NCI-H69 (cell line): Measurements from ENCODE around the gene TMEM183A.

Source experiments
- DNase-seq: peaks from one replicate; lab custom pipeline; 2025; lab: John Stamatoyannopoulos, UW

Gene TMEM183A

DNA sequence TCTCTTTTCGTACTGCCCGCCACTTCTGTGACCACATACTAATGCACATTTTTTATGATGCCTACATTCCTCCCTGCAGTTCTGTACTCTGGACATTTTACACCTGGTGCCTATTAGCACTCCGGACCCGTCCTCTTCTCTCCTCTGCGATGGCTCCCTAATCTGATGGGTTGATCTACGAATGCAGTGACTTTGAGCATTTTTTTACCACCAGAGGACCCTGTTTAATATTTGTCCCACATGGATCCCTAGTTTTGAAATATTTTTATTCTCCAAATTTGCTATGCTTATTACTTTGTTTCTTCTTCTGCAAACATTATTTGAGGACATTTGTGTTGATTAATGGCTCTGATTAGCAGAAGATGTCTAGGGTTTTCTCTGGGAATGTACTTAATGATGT lies 24.3 kb downstream of the TMEM183A start:
- DNase-seq: peak; percentile 19

DNA sequence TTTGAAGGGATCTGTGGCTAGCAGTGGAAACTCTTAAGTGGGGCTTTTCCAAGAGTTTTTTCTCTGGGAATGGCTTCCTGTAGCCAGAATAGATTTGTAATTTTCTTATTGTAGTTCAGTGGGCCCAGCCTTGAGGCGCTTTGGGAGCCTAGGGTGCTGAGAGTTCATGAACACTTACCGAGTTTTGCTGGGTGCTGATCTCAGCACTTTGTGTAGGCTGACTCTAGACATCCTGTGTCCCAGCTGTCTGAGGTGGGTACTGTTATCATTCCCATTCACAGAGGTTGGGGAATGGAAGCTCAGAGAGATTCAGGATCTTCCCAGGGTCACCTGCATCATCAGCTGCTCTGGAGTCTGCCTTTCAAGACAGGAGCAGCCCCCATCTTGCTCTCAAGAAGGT lies 26.1 kb downstream of the TMEM183A start:
- DNase-seq: no peak

DNA sequence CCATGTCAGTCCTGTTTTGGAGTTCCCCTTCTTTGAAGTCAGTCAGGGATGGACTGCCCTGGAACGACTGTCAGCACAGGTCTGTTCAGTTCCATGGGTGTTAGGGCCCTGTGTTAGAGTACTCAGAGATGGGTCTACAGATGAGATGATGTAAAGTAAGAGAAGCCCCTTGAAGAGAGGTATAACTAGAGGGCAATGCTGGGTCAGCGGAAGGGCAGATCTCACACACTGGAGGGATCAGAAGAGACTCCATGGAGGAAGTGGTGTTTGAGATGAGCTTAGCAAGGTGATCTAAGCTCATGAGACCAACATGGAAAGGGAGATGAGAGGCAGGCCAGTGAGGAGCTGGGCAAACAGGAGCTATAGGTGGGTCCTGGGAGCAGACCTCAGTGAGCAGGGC lies 26.7 kb downstream of the TMEM183A start:
- DNase-seq: no peak

- no peak for DNase-seq
Measured at GRCh38 chr1:203034422-203035110, 27.4 kb downstream of the TMEM183A start.

- peak; percentile 38 for DNase-seq
Measured at GRCh38 chr1:203035111-203036000, 28.2 kb downstream of the TMEM183A start.

DNA sequence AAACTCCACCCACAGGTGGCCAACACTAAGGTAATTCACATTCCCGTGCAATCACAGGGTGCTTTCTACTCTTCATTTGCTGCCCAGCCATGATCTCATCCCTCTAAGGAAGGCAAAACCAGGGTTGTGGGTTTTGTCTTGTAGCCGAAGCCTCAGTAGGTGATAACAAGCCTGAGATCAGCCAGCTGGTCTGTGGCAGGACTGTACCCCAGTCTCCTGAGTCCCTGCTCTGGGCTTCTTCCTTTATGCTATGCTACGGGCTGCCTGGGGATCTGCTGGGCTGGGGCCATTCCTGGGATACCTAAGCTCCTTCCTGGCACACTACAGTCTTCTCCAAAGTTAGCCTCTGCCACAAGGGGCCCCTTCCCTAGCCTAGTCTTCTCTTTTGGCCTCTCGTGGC lies 29.0 kb downstream of the TMEM183A start:
- DNase-seq: no peak

GRCh38 chr1:203036537-203036936 lies 29.4 kb downstream of the TMEM183A start:
- peak; percentile 22 for DNase-seq

DNA sequence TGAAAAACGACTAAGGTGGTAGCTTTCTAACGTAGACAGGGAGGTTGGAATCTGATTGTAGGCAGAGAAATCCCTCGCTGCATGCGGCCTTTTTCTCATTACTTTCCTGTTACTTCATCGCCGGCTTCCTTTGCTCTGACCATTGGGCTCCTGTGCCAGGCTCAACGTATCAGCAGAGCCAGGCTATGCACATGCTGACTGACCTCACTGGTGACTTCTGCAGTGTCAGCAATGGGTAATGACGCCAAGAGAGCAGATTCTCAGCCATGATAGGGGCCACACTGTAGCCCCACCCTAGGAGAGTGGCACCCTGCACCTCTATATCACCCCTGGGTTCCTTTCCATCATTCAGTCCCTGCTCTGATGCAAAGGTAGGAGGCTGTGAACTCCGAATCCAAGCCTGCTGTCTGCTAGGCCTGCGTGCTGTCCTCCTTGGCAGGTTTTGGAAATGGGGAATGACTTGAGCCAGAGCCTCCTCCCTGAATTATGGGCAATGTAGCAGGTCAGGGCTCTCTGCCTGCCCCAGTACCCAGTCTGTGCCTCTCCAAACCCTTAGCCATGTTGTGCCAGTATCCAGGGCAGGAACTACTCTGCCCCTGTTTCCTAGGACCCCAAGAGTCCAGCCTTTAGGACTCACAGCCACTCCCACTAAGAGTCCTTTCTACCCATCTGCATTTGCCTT lies 30.5 kb downstream of the TMEM183A start:
- DNase-seq: no peak

- DNase-seq: peak; percentile 46
Measured at GRCh38 chr1:203038217-203038741, 31.1 kb downstream of the TMEM183A start.

DNA sequence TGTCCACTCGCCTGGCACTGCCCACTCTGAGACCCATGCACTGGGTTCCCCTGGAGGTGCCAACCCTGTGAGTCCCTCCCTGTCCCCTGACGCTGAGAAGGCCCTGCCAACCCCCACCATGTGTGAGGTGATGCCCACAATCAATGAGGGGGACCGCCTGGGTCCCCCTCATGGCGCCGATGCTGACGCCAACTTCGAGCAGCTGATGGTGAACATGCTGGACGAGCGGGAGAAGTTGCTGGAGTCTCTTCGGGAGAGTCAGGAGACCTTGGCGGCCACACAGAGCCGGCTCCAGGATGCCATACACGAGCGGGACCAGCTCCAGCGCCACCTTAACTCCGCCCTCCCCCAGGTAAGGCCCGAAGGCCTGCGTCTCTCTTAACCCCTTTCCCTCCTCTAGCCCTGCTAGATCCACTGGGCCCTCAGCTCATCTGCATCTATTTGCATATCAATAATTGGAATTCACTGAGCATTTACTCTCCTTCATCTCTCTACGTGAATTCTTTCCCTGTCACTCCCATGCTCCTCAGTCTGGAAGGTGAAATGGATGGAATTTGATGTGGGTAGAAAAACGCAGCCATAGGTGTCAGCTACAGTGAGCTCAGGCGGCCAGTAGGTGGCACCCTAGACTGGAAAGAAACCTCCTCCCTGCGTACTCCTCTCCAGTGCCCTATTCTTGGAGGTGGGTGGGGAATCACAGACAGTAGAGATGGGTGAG lies 31.9 kb downstream of the TMEM183A start:
- DNase-seq: peak; percentile 80

DNA sequence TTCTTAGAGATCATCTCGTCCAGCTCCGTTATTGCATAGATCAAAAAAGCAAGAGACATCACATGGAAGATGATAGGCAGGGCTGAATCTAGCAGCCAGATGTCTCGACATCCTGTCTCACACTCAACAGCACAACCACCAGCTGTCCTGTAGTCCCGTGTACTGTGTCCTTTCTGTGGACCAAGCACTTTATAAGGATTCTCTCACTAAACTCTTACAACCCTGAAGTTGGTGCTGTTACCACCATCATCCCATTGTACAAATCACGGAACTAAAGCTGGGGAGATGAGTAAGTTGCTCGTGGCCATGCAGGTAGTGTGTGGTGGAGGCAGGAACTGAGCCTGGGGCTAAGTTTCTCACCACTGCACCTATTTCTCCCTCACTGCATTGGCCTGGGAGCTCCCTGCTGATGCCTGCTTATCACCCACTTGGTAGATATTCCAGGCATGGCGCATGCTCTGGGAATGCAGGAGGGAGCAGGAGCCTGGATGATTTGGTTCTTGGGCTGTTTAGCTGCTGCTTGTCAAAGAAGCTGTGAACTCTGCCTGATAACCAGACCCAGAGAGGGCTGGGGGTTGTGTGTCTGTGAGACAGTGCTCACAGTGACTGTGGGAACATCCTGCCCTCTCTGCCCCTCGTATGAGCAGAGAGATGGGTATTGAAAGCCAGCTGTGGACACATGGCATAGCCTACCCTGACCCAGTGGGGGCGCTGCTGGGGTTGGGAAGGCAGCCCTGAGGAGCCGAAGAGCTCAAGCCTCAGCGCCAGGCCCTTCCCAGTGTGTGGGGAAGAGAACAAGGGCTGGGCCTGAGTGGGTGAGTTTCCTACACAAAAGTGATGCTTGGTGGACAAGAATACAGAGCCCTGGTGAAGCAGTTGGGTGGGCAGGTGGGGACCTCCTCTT lies 32.7 kb downstream of the TMEM183A start:
- peak; percentile 67 for DNase-seq

- DNase-seq: no peak
Measured at GRCh38 chr1:203040513-203041275, 33.5 kb downstream of the TMEM183A start.

DNA sequence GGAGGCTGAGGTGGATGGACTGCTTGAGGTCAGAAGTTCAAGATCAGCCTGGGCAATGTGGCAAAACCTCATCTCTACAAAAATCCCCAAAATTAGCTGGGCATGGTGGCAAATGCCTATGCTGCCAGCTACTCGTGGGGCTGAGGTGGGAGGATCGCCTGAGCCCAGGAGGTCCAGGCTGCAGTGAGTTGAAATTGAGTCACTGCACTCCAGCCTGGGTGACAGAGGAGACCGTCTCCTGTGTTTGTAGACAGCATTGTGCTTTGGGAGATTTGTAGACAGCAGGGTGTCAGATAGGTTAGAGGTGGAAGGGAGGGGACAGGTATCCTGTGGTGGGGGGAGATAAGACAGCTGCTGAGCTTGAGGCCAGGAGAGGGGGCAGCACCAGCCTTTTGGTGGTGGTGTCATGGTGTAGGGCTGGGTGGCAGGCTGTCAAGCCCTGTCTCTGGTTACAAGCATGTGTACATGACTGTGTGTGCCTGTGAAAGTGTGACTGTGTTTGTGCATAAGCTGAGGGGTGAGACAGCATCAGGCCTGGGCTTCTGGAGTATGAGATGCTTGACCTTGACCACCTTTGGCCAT lies 34.3 kb downstream of the TMEM183A start:
- no peak for DNase-seq

DNA sequence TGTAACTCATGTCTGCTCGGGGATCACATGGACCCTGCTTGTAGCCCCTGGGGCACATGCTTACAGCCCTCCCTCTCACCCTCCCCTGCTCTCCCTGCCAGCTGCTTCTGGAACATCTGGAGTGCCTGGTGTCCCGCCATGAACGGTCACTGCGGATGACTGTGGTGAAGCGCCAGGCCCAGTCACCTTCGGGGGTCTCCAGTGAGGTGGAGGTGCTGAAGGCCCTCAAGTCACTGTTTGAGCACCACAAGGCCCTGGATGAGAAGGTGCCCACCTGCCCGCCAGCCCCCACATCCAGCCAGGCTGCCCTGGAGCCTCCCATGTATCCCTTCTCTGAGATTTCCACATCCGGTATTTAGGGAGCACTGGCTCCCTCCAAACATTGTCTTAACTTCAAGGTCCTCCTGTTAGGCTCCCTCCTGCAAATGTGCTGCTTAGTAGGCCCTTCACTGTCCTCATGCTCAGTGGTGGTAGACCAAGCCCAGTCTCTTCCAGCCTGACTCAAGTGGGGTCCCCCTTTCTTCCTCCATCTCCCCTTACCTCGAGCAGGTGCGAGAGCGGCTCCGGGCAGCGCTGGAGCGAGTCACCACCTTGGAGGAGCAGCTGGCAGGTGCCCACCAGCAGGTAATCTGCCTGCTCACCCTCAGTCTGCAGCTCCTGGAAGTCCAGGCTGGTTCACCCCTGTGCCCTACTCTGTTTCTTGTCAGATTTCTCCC lies 36.8 kb downstream of the TMEM183A start:
- DNase-seq: no peak

- DNase-seq: peak; percentile 25
Measured at GRCh38 chr1:203044546-203045250, 37.5 kb downstream of the TMEM183A start.

GRCh38 chr1:203045336-203045735 lies 38.2 kb downstream of the TMEM183A start:
- DNase-seq: no peak

DNA sequence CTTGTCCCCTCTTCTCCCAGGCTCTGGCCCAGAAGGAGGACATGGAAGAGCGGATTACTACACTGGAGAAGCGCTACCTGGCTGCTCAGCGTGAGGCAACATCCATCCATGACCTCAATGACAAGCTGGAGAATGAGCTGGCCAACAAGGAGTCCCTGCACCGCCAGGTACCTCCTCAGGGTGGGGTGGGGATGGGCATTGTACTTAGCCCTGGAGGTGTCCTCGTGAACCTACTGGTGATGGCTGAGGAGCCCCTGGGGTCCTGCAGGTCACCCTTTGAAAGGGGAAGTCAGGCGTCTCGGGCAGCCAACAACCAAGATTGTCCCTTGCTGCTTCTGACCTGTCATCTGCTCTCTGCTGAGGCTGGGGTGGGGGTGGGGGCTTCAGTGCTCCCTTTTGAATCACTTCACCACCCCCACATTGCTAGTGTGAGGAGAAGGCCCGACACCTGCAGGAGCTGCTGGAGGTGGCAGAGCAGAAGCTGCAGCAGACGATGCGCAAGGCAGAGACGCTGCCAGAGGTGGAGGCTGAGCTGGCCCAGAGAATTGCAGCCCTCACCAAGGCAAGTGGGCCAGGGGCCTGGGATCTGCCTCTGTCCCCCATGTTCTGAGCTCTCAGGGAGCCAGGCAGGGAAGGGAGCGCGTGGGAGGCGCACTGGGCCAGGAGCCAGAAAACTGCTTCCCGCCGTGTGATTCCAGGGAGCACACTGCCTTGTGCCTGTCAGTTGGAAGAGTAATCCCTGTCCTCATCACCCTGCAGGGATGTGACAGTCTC lies 38.8 kb downstream of the TMEM183A start:
- peak; percentile 38 for DNase-seq
